HL-60 (cell line): ENCODE results near the gene HMCN2.

ENCODE experiments used
- DNase-seq, 2 experiments: peaks; one replicate each; pipeline ENCODE4 v3.0.0-alpha.2; 2010 to 2020; ENCODE audit warnings: low read depth in 1 of 2, low spot score in 1 of 2
- H3K27ac ChIP-seq: fragments of 250-450 bp; sonication (Bioruptor Pico); replicated peaks from 2 replicates; pipeline ENCODE4 v1.5.1; 2020; ENCODE audit warnings: mild to moderate bottlenecking, moderate library complexity
- H3K27me3 ChIP-seq: fragments of 250-450 bp; sonication (Bioruptor Pico); 2 replicates; pipeline ENCODE4 v1.5.1; 2021; ENCODE audit warnings: mild to moderate bottlenecking, moderate library complexity; ENCODE audit not compliant: insufficient read depth, poor library complexity, severe bottlenecking
- H3K4me3 ChIP-seq: replicated peaks from 2 replicates; pipeline ENCODE4 v1.5.1; 2011; ENCODE audit warnings: mild to moderate bottlenecking, control low read depth, low read length; ENCODE audit not compliant: insufficient read depth
- CTCF ChIP-seq: IDR thresholded peaks from one replicate; pipeline ENCODE4 v1.5.1; 2011; ENCODE audit warnings: low read length, control low read depth, inconsistent platforms; ENCODE audit not compliant: insufficient read depth
- GABPA ChIP-seq: IDR thresholded peaks from 2 replicates; pipeline ENCODE4 v1.6.1; 2012; ENCODE audit warnings: low read depth
- POLR2AphosphoS5 ChIP-seq: IDR thresholded peaks from 2 replicates; pipeline ENCODE4 v1.6.1; 2012; ENCODE audit warnings: low read depth
- SPI1 ChIP-seq: IDR thresholded peaks from 2 replicates; pipeline ENCODE4 v1.6.1; 2012; ENCODE audit warnings: low read depth, mild to moderate bottlenecking, borderline replicate concordance
- TF ChIP-seq, protein P1 (sequence below): IDR thresholded peaks from 2 replicates; pipeline ENCODE4 v1.6.1; 2012; ENCODE audit warnings: low read depth; ENCODE audit not compliant: insufficient replicate concordance

HMCN2 gene

GRCh38 chr9:130229759-130230158 lies 35.8 kb upstream of the HMCN2 start:
- TF ChIP-seq POLR2AphosphoS5 (no peak), SPI1 (no peak), CTCF (no peak)
- TF ChIP-seq, protein P1, sequence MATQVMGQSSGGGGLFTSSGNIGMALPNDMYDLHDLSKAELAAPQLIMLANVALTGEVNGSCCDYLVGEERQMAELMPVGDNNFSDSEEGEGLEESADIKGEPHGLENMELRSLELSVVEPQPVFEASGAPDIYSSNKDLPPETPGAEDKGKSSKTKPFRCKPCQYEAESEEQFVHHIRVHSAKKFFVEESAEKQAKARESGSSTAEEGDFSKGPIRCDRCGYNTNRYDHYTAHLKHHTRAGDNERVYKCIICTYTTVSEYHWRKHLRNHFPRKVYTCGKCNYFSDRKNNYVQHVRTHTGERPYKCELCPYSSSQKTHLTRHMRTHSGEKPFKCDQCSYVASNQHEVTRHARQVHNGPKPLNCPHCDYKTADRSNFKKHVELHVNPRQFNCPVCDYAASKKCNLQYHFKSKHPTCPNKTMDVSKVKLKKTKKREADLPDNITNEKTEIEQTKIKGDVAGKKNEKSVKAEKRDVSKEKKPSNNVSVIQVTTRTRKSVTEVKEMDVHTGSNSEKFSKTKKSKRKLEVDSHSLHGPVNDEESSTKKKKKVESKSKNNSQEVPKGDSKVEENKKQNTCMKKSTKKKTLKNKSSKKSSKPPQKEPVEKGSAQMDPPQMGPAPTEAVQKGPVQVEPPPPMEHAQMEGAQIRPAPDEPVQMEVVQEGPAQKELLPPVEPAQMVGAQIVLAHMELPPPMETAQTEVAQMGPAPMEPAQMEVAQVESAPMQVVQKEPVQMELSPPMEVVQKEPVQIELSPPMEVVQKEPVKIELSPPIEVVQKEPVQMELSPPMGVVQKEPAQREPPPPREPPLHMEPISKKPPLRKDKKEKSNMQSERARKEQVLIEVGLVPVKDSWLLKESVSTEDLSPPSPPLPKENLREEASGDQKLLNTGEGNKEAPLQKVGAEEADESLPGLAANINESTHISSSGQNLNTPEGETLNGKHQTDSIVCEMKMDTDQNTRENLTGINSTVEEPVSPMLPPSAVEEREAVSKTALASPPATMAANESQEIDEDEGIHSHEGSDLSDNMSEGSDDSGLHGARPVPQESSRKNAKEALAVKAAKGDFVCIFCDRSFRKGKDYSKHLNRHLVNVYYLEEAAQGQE: no peak
- no peak for DNase-seq
- no peaks in the 10 kb centered on the region for H3K27me3 ChIP-seq

DNA sequence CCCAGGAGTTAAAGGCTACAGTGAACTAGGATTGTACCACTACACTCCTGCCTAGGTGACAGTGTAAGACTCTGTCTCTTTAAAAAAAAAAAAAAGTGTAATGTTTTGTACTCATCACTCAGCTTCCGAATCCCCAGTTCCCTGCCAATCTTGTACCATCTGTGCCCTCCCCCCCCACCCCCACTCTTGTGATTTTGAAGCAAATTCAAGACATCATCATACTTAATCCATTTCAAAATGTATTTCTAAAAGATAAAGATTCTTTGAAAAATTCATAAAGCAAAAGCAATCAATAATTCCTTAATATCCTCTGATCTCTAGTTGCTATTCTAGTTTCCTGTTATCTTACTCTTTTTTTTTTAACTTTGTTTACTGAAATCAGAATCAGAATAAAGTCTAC lies 34.9 kb upstream of the HMCN2 start:
- H3K27me3 ChIP-seq: no peaks in the 10 kb centered on the region
- TF ChIP-seq CTCF (no peak), POLR2AphosphoS5 (no peak), SPI1 (no peak), GABPA (no peak)
- TF ChIP-seq, protein P1: no peak
- no peak overlapping the region for H3K4me3 ChIP-seq
- H3K27ac ChIP-seq: no peak overlapping the region
- DNase-seq: no peak

More at GRCh38 chr9:130229759-130230158, 35.8 kb upstream of the HMCN2 start:
- Histone ChIP-seq H3K27ac (no peak overlapping the region), H3K4me3 (no peak overlapping the region)

DNA sequence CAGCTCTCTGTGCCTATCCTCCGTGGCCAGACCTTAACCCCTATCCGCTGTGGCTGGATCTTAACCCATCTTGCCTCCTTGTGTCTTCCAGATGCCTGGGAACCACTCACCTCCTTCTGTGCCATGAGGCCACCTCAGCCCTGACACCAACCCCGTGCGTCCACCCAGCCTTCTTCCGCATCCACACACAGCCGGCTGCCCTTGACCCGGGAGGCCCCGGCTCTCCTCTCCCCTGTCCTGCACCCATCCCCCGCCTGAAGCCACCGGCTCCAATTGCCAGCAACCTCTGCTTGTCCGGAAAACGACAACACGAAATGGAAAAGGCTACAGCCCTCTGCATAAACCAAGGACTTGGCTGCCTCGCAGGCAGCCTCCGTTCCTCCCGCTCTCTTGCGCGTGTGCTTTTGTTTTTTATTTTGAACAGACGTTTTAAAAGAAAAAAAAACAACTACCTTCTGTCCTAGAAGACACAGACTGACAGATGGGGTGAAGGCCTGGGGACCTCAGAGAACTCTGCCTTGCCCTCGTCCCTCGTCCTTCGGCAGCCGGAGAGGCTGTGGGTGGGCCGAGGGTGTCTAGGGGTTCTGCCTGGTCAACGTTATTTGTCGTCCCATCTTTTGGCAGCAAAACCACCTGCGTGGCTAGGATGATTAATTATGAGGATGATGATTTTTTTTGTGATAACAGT lies 32.5 kb upstream of the HMCN2 start:
- H3K4me3 ChIP-seq: no peak overlapping the region
- no peak for TF ChIP-seq SPI1
- TF ChIP-seq GABPA: no peak
- no peak for TF ChIP-seq POLR2AphosphoS5
- TF ChIP-seq CTCF: no peak
- TF ChIP-seq, protein P1: no peak
- no peaks in the 10 kb centered on the region for H3K27me3 ChIP-seq
- H3K27ac ChIP-seq: no peak overlapping the region
- DNase-seq: no peak
